K562 (cell line): ENCODE results near the gene LRFN4. TPM values are rescaled to one million over a fixed set of nuclear protein-coding genes. Genes with fewer than 3 reads are reported as not detected.

Experiments used
- CEBPZ ChIP-seq: fragments of 150-350 bp; IDR thresholded peaks from 2 replicates; pipeline ENCODE4 v1.6.1; 2014; ENCODE audit warnings: low read depth, mild to moderate bottlenecking, low read length, borderline replicate concordance
- CREB1 ChIP-seq, 2 experiments: sonication (generic) in 1 of 2; formaldehyde crosslinking in 1 of 2; IDR thresholded peaks; 2 replicates each; pipeline versions ENCODE4 v1.6.1 to v1.8.0; 2012 to 2022; ENCODE audit warnings: inconsistent platforms in 1 of 2, mild to moderate bottlenecking in 1 of 2, missing genetic modification reagents in 1 of 2, moderate library complexity in 1 of 2
- DEAF1 ChIP-seq: fragments of 450-650 bp; formaldehyde crosslinking; IDR thresholded peaks from 2 replicates; pipeline ENCODE4 v1.4.0; 2020; ENCODE audit warnings: mild to moderate bottlenecking, moderate library complexity
- KDM4B ChIP-seq, 2 experiments: fragments of 450-650 bp in 1 of 2; sonication (generic) in 1 of 2; IDR thresholded peaks; 2 replicates each; pipeline ENCODE4 v1.6.1; 2016 to 2017; ENCODE audit warnings: borderline replicate concordance in 2 of 2, antibody characterized with exemption in 1 of 2, low read depth in 1 of 2, mild to moderate bottlenecking in 1 of 2
- SMARCC2 ChIP-seq: fragments of 450-650 bp; IDR thresholded peaks from 2 replicates; pipeline ENCODE4 v1.6.1; 2017; ENCODE audit warnings: antibody characterized with exemption, moderate library complexity, mild to moderate bottlenecking, low read depth
- THAP12 ChIP-seq: fragments of 250-450 bp; sonication (Bioruptor Pico); IDR thresholded peaks from 2 replicates; pipeline ENCODE4 v1.9.0; 2021; ENCODE audit warnings: mild to moderate bottlenecking, inconsistent platforms
- VEZF1 ChIP-seq: fragments of 200-800 bp; sonication (Bioruptor generic); IDR thresholded peaks from 2 replicates; pipeline ENCODE4 v1.6.1; 2017; ENCODE audit warnings: missing genetic modification characterization, missing compliant biosample characterization
- ZNF124 ChIP-seq: sonication (generic); formaldehyde crosslinking; IDR thresholded peaks from 2 replicates; pipeline ENCODE4 v1.8.1; 2022; ENCODE audit warnings: missing genetic modification reagents
- polyA plus RNA-seq, 8 experiments: library from polyadenylated mRNA; depleted of rRNA in 4 of 8; stranded (reverse) in 5 of 8; unstranded in 3 of 8; fragments of >200 nt; fragmentation: Nextera tagmentation in 2 of 8; fragmentation: Illumina TruSeq in 1 of 8; extraction: Ambion mirVana in 2 of 8; extraction: Trizol in 1 of 8; gene quantifications; 2 replicates each; pipeline versions ENCODE4 v1.2.1 to v1.2.3, GENCODE V29; 2011 to 2014; ENCODE audit warnings: inconsistent platforms in 1 of 8, missing spikeins in 1 of 8
- total RNA-seq, 7 experiments: library from RNA; depleted of rRNA in 6 of 7; stranded (reverse); fragments of >200 nt in 6 of 7; fragmentation: Illumina TruSeq in 2 of 7; extraction: Trizol in 2 of 7; gene quantifications; 2 replicates each; pipeline versions ENCODE4 v1.2.1 to v1.2.3, GENCODE V29; 2011 to 2021; ENCODE audit warnings: low replicate concordance in 1 of 7

LRFN4 gene
- total and polyA plus RNA-seq, 9 of the 15 experiments (the other 6 are each of a cell fraction or from before 2014, with no cell fraction given) = 0.10 to 60.1 (median 6.7) TPM

GRCh38 chr11:66855574-66856495, 1.0 kb upstream of the LRFN4 start (continued):
- peak; percentile 66 for TF ChIP-seq THAP12 (CRISPR knock-in tag)
- no peak for TF ChIP-seq ZNF124
- TF ChIP-seq DEAF1 (CRISPR knock-in tag) = 0 out of 2 replicates have a peak, but pooled peaks have one; percentile 40
- TF ChIP-seq CEBPZ = no peak
- no peak; the same call in 1 of the 2 replicates for TF ChIP-seq CREB1 (IDR thresholded peaks at IDR 0.05)
- TF ChIP-seq CREB1 (CRISPR knock-in tag; IDR thresholded peaks at IDR 0.05) = 0 out of 2 replicates have a peak, but pooled peaks have one; percentile 17
- peak in 1 of 2 experiments; percentile 69; a peak in 1 of 4 replicates for TF ChIP-seq KDM4B (IDR thresholded peaks at IDR 0.05; ENCODE audit: borderline replicate concordance in 2 of 2, low read depth in 1 of 2)
- TF ChIP-seq SMARCC2 = 0 out of 2 replicates have a peak, but pooled peaks have one; percentile 44
- peak; percentile 99 for TF ChIP-seq VEZF1
